PC-3 (cell line): ENCODE measurements around the gene TRAF3IP3.

ENCODE experiments used
- CTCF ChIP-seq: fragments of 300-600 bp; sonication (generic); conservative IDR thresholded peaks from 2 replicates; pipeline ENCODE4 v1.5.1; 2017; ENCODE audit warnings: antibody characterized with exemption, low read depth, mild to moderate bottlenecking, low read length
- EZH2 ChIP-seq: fragments of 300-600 bp; sonication (generic); IDR thresholded peaks from one replicate; pipeline ENCODE4 v1.6.1; 2017; ENCODE audit warnings: antibody characterized with exemption, mild to moderate bottlenecking, low read length; ENCODE audit not compliant: unreplicated experiment

DNA sequence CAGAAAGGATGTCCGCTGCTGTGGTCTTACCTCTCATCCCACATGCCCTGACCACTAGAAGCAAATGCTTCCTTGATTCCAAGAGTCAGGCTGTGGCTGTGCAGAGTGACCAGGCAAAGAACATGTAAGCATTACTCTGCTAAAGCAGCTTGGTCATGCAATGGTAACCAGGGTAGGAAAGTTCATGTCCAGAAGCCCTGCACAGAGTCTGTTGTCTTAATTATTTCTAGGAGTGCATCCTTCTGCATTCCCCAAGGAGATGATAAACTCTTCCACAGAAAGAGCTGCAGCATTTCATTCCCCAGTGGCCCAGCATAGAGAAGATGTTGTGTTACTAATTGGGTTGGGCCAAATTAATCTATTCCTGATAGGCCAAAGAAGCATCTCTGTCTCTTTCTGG, 61.8 kb downstream of the TRAF3IP3 start:
- no peak for TF ChIP-seq CTCF
- TF ChIP-seq EZH2: no peak
